Large intestine (tissue), 3 donors: ENCODE results near the gene ZNHIT1. TPM values are rescaled to one million over a fixed set of nuclear protein-coding genes. Genes with fewer than 3 reads are reported as not detected.

Source experiments
- DNase-seq, 2 donors: peaks; one replicate each; pipeline versions ENCODE4 v3.0.0 to v3.0.0-alpha.2; 2013
- H3K27ac ChIP-seq: one replicate; pipeline ENCODE4 v1.5.1; 2013; ENCODE audit warnings: low read length
- H3K27me3 ChIP-seq: 2 replicates; pipeline ENCODE4 v1.6.1; 2013; ENCODE audit warnings: low read length; ENCODE audit not compliant: control insufficient read depth, insufficient read depth
- H3K36me3 ChIP-seq: 2 replicates; pipeline ENCODE4 v1.6.1; 2013; ENCODE audit warnings: low read length; ENCODE audit not compliant: control insufficient read depth, insufficient read depth
- H3K4me1 ChIP-seq: one replicate; pipeline ENCODE4 v1.6.1; 2013; ENCODE audit warnings: low read length; ENCODE audit not compliant: control insufficient read depth, insufficient read depth
- H3K4me3 ChIP-seq: one replicate; pipeline ENCODE4 v1.5.1; 2013; ENCODE audit warnings: low read length
- H3K9me3 ChIP-seq: one replicate; pipeline ENCODE4 v1.6.1; 2013; ENCODE audit warnings: mild to moderate bottlenecking, low read depth, low read length, moderate library complexity; ENCODE audit not compliant: control insufficient read depth
- WGBS: methylation state at CpG from one replicate; pipeline ENCODE4 v1.1.5; 2013; ENCODE audit warnings: low lambda C conversion rate; ENCODE audit not compliant: insufficient coverage; 5-methylcytosine and 5-hydroxymethylcytosine counted together
- polyA plus RNA-seq: library from polyadenylated mRNA; unstranded; fragments of 120-200 nt; gene quantifications from one replicate; pipeline ENCODE4 v1.2.1, GENCODE V29; 2013

ZNHIT1 gene
- polyA plus RNA-seq, 1 donor, result 60.9 TPM

DNA sequence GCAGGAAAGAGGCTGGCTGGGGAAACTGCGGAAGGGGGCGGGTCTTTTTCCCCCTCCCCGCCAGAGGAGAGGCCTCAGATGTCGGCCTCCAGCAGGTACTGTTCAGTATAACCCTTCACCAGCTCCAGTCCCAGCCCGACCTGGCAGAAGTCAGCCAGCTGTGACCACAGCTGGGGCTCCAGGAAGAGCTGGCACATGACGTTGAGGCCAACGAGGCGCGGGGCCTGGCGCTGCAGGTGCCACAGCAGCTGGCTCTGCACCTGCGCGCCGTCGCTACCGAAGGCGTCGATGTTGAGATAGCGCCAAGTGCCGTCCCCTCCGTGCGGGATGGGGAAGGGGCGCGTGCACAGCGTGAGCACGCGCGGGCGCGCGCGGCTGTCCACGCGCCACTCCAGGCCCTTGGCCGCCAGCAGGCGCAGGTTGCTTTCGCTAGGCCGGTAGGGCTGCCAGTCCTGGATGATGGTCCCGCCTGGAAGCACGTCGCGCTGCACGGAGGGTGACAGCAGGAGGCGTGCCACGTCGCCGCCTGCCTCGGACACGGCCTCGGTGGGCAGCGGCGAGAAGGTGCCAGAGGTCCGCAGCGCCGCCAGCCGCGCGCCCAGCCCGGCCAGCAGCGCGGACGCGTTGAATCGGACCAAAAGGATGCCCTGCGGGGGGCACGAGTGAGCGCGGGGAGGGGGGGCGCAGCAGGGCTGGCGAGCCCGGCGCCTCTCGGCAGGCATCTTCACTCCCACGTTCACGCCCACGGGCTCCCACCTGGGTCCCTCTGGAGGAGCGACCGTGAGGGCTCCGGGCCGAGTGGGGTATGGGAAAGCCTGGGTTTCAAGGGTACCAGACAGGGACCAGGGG, 45.7 kb upstream of the ZNHIT1 start:
- peak in 1 of 2 donors; percentile 44 for DNase-seq
- H3K4me1 ChIP-seq, result peaks cover 35% of the 10 kb centered on the region
- no peak overlapping the region for H3K27ac ChIP-seq
- H3K9me3 ChIP-seq, result peaks cover 15% of the 10 kb centered on the region
- WGBS, result no CpG with 5 or more reads among the region's 79 CpGs
- peaks cover 100% of the 10 kb centered on the region for H3K27me3 ChIP-seq
- no peak overlapping the region for H3K4me3 ChIP-seq
- H3K36me3 ChIP-seq, result no peaks in the 10 kb centered on the region

DNA sequence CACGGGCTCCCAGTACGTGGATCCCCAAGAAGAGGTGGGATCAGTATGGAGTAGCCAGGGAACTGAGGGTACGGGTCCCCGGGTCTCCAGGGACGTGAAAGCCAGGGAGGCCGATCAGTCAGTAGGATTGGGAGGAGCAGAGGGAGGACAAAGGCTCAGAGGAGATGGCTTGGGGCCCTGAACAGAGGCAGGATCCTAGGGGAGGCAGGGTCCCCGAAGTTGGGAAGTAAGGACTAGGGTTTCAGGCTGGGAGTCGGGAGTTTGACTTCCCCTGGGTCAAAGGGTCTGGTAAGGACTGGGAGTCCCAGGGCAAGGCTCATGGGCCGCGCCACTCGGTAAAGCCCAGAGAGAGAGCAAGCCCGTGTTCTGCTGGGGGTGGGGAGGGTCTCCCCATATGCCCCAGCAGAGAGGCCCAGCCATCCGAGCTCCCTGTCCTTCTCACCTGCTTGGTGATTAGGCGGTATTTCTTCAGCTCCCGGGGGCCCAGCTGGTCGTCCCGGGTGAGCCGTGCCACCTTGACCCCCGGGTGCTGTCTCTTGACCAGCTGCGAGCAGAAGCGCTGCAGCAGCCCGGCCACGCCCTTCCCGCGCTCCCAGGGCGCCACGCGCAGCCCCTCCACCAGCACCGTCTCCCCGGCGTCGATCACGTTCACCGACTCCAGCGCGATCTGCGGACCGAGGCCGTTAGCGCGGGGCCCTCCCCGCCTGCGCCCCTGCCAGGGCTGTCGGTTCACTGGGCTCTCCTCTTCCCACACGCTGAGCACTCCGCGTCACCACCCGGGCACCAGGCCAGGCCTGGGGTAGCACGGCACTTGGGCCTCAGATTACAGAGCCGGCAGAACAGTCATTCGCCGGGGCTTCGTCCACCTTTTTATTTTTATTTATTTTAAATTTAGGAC, 44.9 kb upstream of the ZNHIT1 start:
- H3K27ac ChIP-seq, result no peak overlapping the region
- peaks cover 15% of the 10 kb centered on the region for H3K9me3 ChIP-seq
- H3K27me3 ChIP-seq, result peaks cover 100% of the 10 kb centered on the region
- DNase-seq, result peak in 1 of 2 donors; percentile 25
- no CpG with 5 or more reads among the region's 53 CpGs for WGBS
- no peak overlapping the region for H3K4me3 ChIP-seq
- H3K36me3 ChIP-seq, result no peaks in the 10 kb centered on the region
- peaks cover 35% of the 10 kb centered on the region for H3K4me1 ChIP-seq

DNA sequence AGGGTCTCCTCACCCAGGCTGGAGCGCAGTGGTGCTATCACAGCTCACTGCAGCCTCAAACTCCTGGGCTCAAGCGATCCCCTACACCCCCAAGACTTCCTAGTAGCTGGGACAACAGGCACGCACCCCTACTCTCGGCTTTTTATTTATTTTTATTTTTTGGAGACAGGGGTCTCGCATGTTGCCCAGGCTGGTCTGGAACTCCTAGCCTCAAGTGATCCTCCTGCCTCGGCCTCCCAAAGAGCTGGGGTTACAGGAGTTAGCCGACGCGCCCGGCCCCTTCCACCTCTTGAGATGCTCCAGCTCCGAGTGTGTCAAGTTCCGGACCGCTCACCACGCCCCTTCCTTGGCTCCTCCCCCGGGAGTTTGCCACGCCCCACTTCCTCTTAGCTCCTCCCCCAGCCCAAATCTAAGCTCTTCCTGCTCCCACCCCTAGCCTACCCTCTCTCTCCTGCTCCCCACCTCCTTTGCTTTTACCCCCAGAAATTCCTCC, 44.2 kb upstream of the ZNHIT1 start:
- H3K36me3 ChIP-seq, result no peaks in the 10 kb centered on the region
- no CpG with 5 or more reads among the region's 16 CpGs for WGBS
- DNase-seq, result no peak
- H3K4me3 ChIP-seq, result no peak overlapping the region
- no peak overlapping the region for H3K27ac ChIP-seq
- H3K9me3 ChIP-seq, result peaks cover 15% of the 10 kb centered on the region
- peaks cover 35% of the 10 kb centered on the region for H3K4me1 ChIP-seq
- H3K27me3 ChIP-seq, result peaks cover 100% of the 10 kb centered on the region

DNA sequence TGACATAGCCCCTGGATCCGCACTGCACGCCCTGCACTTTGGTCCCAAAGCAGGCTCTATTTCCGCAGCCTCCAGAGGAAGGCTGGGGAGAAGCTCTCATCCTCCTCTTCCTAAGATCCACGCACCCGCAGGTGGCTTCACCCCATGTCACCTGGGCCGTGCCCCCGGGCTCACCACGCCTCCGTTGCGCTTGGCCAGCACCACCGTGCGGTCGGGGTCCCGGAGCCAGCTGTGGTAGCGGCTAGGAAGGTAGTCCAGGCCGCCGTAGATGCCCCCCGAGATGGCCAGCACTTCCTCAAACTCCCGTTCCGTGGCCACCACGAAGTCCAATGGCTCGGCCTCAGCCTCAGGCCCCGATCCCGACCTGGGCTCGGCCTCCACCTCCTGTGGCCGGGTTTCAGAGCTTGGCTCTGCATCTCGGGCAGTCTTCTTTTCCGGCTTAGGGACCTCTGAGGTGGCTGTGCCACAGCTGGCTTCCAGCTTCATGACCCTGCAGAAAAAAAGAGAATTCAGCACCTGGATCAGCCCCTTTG, 43.6 kb upstream of the ZNHIT1 start:
- no peaks in the 10 kb centered on the region for H3K36me3 ChIP-seq
- H3K4me1 ChIP-seq, result peaks cover 37% of the 10 kb centered on the region
- WGBS, result no CpG with 5 or more reads among the region's 28 CpGs
- H3K27ac ChIP-seq, result no peak overlapping the region
- H3K4me3 ChIP-seq, result no peak overlapping the region
- peaks cover 15% of the 10 kb centered on the region for H3K9me3 ChIP-seq
- peaks cover 100% of the 10 kb centered on the region for H3K27me3 ChIP-seq
- DNase-seq, result peak in 1 of 2 donors; percentile 28

DNA sequence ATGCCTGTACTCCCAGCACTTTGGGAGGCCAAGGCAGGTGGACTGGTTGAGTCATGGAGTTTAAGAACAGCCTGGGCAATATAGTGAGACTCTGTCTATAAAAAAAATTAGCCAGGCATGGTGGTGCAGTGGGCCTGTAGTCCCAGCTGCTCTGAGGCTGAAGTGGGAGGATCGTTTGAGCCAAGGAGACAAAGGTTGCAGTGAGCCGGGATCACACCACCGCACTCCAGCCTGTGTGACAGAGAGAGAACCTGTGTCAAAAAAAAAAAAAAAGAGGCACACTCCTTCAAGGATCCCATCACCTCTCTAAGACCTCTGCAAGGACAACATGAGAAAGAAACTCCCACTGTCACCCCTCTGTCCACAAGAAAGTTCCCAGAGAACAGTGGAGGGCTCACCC, 42.3 kb upstream of the ZNHIT1 start:
- no CpG with 5 or more reads among the region's 3 CpGs for WGBS

DNA sequence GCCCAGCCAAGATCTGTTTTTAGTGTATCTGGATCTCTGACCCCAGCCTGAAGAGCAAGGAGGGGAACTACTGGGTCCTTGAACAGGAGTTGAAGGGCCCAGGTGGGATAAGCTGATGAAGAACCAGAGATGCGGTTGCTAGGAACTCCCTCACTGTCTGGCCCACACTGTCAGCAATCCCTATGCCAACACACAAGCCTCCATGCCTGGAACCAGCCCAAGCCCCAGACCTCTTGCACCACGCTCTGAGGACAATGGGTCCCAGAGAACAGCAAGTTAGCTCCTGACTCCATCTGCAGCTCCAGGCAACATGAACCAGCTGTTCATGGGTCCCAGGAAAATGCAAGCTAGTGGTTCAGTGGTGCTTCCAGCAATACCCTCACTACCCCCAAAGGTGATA, 40.3 kb upstream of the ZNHIT1 start:
- H3K27me3 ChIP-seq, result peaks cover 97% of the 10 kb centered on the region
- no peak overlapping the region for H3K27ac ChIP-seq
- H3K4me3 ChIP-seq, result no peak overlapping the region
- peaks cover 26% of the 10 kb centered on the region for H3K4me1 ChIP-seq
- H3K9me3 ChIP-seq, result peaks cover 10% of the 10 kb centered on the region
- no peaks in the 10 kb centered on the region for H3K36me3 ChIP-seq
- peak in 1 of 2 donors; percentile 1 for DNase-seq
- WGBS, result no CpG with 5 or more reads among the region's 2 CpGs

More for the DNA sequence above, 42.3 kb upstream of the ZNHIT1 start:
- Histone ChIP-seq H3K4me1 (peaks cover 33% of the 10 kb centered on the region), H3K27ac (no peak overlapping the region), H3K27me3 (peaks cover 100% of the 10 kb centered on the region), H3K36me3 (no peaks in the 10 kb centered on the region), H3K4me3 (no peak overlapping the region), H3K9me3 (peaks cover 10% of the 10 kb centered on the region)
- DNase-seq, result peak in 1 of 2 donors; percentile 36

DNA sequence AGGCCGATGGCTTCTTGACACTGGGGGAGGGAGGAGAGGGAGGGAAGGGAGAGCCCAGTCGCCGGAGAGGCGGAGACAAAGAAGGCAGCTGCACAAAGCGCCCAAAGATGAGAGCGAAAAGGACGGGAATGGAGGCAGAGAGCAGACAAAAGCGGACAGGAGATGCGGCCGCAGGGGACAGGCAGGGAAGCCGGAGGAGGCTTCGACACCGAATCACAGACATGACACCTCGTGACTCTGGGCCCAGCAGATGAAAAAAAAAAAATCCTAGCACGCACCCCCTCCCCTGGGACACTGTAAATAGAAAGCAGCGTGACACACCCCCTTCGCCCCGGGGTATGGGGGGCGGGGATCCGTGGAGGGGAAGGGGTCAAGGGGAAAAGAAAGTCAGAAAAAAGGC, 38.8 kb upstream of the ZNHIT1 start:
- DNase-seq, result no peak
- H3K27me3 ChIP-seq, result peaks cover 84% of the 10 kb centered on the region
- H3K4me1 ChIP-seq, result peaks cover 13% of the 10 kb centered on the region
- peaks cover 4% of the 10 kb centered on the region for H3K9me3 ChIP-seq
- H3K36me3 ChIP-seq, result no peaks in the 10 kb centered on the region
- whole genome bisulfite sequencing, result no CpG with 5 or more reads among the region's 20 CpGs
- H3K27ac ChIP-seq, result no peak overlapping the region
- no peak overlapping the region for H3K4me3 ChIP-seq

DNA sequence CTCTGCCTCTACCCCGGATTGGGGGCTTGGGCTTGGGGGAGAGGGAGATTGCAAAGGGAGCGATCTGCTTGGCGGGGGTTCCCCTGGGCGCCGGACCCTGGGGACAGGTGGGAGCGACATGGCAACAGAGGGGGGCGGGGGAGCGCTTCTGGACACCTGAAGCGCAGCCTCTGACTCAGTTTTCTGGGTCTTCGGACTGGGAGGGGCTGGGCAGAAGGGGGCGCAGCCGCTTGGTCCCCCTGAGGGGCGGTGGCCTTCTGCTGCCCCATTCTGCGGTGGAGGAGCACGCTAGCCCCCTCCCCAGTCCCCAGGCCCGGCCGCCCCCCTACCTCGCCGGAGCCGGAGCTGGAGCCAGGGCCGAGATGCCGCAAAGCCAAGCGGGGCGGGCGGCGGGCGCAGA, 38.3 kb upstream of the ZNHIT1 start:
- Histone ChIP-seq H3K36me3 (no peaks in the 10 kb centered on the region), H3K27ac (no peak overlapping the region), H3K9me3 (no peaks in the 10 kb centered on the region), H3K4me3 (no peak overlapping the region), H3K4me1 (peaks cover 10% of the 10 kb centered on the region), H3K27me3 (peaks cover 78% of the 10 kb centered on the region)
- no peak for DNase-seq
- no CpG with 5 or more reads among the region's 27 CpGs for WGBS

DNA sequence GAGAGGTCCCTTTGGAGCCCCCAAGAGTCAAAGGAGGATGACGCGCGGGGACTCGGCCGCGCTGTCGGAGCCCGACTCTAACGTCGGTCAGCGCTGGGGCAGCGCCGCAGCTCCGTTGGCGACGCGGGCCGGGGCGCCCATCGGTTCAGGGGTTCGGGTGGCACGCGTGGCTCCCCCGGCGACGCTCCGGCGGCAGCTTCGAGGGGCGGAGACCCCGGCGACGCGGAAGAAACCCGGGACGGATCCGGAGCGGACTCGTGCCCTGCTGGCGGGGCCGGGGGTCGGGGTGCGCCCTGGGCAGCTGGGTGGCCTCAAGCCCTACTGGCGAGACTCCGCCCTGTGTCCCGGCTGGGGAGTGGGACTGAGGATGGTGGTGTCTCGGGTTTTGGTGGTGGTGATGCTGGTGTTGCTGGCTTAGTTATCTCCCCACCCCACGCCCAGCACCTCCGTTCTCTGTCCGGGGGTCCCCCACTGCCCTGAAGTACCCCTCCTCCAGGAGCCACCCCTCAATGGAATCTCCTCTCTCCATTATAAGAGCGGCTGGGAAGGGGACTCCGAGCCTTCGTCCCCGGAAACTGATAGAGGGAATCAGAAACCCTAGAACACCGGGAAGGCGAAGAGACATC, 37.7 kb upstream of the ZNHIT1 start, which contains the start of gene NAT16:
NAT16 (minus strand) TSS at position 164 of the 626 bp plus-strand sequence. CDS start 5,486 bp downstream, outside the sequence.
- H3K9me3 ChIP-seq, result no peaks in the 10 kb centered on the region
- H3K27me3 ChIP-seq, result peaks cover 72% of the 10 kb centered on the region
- H3K36me3 ChIP-seq, result no peaks in the 10 kb centered on the region
- H3K4me3 ChIP-seq, result no peak within 1 kb of the TSS
- H3K4me1 ChIP-seq, result peaks cover 10% of the 10 kb centered on the region
- peak in 1 of 2 donors; percentile 12 for DNase-seq
- WGBS, result no CpG with 5 or more reads among the region's 56 CpGs
- no peak within 1 kb of the TSS for H3K27ac ChIP-seq
